Subcutaneous adipose tissue (tissue), 4 donors: Measurements from ENCODE around the gene AGR3. TPM values are rescaled to one million over a fixed set of nuclear protein-coding genes. Genes with fewer than 3 reads are reported as not detected.

ENCODE experiments used
- total RNA-seq, 4 donors: library from RNA; depleted of rRNA; stranded (reverse); fragments of >200 nt; gene quantifications; one replicate each; pipeline ENCODE4 v1.1.0, GENCODE V29; 2016
- TF ChIP-seq, protein P1 (sequence below): fragments of 450-650 bp; IDR thresholded peaks from one replicate; pipeline ENCODE4 v1.5.1; 2016; ENCODE audit warnings: low read depth, mild to moderate bottlenecking, control low read depth, antibody characterized with exemption, moderate library complexity

Gene AGR3
- total RNA-seq, 4 donors from 2014 or later = not detected

DNA sequence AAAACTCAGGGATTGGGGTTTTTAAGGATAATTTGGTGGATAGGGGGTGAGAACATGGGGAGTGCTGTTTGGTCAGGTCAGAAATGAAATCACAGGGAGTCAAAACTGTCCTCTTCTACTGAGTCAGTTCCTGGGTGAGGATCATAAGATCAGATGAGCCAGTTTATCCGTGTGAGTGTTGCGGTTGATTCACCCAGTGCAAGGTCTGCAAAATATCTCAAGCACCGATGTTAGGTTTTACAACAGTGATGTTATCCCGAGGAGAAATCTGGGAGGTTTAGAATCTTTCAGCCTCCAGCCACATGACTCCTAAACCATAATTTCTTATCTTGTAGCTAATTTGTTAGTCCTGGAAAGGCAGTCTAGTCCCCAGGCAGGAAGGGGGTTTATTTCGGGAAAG, 45.3 kb downstream of the AGR3 start:
- TF ChIP-seq, protein P1, sequence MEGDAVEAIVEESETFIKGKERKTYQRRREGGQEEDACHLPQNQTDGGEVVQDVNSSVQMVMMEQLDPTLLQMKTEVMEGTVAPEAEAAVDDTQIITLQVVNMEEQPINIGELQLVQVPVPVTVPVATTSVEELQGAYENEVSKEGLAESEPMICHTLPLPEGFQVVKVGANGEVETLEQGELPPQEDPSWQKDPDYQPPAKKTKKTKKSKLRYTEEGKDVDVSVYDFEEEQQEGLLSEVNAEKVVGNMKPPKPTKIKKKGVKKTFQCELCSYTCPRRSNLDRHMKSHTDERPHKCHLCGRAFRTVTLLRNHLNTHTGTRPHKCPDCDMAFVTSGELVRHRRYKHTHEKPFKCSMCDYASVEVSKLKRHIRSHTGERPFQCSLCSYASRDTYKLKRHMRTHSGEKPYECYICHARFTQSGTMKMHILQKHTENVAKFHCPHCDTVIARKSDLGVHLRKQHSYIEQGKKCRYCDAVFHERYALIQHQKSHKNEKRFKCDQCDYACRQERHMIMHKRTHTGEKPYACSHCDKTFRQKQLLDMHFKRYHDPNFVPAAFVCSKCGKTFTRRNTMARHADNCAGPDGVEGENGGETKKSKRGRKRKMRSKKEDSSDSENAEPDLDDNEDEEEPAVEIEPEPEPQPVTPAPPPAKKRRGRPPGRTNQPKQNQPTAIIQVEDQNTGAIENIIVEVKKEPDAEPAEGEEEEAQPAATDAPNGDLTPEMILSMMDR = no peak

GRCh38 chr7:16833373-16833772, 48.4 kb downstream of the AGR3 start:
- TF ChIP-seq, protein P1 = no peak

DNA sequence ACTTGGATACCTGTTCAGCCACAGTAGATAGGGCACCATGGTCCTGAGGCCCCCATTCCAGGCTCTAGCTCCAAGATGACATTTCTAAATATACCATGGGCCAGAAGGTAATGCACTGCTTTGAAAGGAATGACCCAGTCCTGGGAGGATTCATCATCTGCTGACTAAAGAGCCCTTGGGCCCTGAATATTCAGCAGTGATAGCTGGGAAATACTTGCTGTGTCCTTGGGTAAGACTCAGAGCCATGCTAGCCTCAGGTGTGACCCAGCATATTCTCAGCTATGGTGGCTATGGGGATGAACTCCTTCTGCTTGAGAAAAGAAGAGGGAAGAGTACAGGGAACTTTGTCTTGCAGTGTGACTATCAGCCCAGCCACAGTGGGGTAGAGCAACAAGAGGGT, 55.7 kb downstream of the AGR3 start:
- TF ChIP-seq, protein P1 = no peak

- TF ChIP-seq, protein P1 = no peak
Measured at GRCh38 chr7:16822029-16822428, 59.8 kb downstream of the AGR3 start.

- TF ChIP-seq, protein P1 = no peak
Measured at GRCh38 chr7:16818732-16819131, 63.1 kb downstream of the AGR3 start.

DNA sequence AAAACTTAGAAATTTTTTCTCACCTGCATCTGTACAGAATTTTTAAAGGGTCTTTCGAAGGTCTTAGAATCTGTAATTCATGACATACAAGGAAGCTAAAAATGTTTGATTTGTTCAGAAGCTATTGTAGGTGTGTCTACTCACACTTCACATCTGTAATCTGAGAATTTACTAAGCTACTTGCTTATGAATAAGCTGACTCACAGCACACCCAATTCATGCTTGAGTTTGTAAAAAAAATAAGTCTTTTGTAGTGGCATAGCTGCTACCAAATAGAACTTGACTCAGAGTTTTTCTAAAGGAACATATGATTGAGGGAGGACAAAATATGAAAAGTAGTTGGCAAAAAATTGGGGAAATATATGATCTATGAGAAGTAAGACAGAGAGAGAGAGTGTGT, 64.2 kb downstream of the AGR3 start:
- TF ChIP-seq, protein P1 = no peak

GRCh38 chr7:16816824-16817223, 65.0 kb downstream of the AGR3 start:
- TF ChIP-seq, protein P1 = no peak

- TF ChIP-seq, protein P1 = no peak
Measured at GRCh38 chr7:16815001-16815400, 66.8 kb downstream of the AGR3 start.
